MM.1S (cell line): ENCODE results near the gene CASZ1.

Source experiments
- CTCF ChIP-seq: fragments of 300-600 bp; sonication (generic); IDR thresholded peaks from 2 replicates; pipeline ENCODE4 v1.5.1; 2016; ENCODE audit warnings: antibody characterized with exemption, low read length, mixed read lengths
- EZH2 ChIP-seq: fragments of 300-600 bp; sonication (generic); optimal IDR thresholded peaks from 2 replicates; pipeline ENCODE3; 2017; ENCODE audit warnings: low read depth, mild to moderate bottlenecking, antibody characterized with exemption, low read length, mixed read lengths

- TF ChIP-seq CTCF = no peak
- TF ChIP-seq EZH2 = no peak
These were observed 204.1 kb downstream of the CASZ1 start for GRCh38 chr1:10592373-10592772.
